Hematopoietic multipotent progenitor cell treated with erythropoietin and hydrocortisone succinate and interleukin-3 and kit ligand, for 17 days (in vitro differentiated cells): ENCODE results near the gene GULP1.

Experiments used
- DNase-seq: peaks from one replicate; pipeline ENCODE4 v3.0.0-alpha.2; 2015; ENCODE audit warnings: low spot score

The GULP1 gene

DNA sequence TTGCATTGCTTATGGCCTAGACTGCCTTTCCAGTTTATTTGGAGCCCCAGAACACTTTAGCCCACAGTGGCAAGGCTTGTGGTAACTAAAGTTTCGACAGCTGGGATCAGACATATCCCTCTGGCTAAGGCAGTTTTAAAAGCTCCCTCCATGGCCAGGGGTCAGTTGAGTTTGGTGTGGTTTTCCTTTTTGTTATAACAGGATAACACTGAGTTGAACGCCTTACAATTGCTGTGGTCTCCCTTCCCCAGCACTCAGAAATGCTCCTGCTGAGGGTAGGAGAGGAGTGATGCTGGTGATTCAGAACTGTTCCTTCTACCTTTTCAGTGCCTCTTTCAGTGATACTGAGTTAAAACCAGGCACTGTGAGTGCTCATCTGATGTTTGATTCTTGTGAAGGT is 182.6 kb downstream of the GULP1 start:
- no peak for DNase-seq

GRCh38 chr2:188475945-188476344 is 184.3 kb downstream of the GULP1 start:
- DNase-seq, result no peak

- DNase-seq, result no peak
Observed at GRCh38 chr2:188477564-188478103, 186.0 kb downstream of the GULP1 start.

DNA sequence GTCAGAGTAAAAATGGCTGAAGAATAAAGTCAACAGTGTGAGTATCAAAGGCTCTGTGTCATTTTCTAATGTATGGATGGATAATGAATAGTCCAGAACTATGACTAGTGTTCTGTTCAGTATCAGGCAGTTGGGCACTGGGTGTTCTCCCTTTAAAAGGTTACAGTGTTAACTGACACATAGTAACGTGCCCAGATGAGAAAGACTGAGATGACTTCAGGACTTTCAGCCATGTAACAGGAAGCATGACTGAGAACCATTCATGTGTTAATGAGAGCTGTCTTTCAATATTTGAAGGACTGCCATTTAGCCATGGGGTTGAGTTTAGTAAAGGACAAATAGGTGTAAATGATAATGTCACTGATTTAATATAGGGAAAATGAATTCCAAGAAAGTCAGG is 187.1 kb downstream of the GULP1 start:
- DNase-seq, result no peak

- no peak for DNase-seq
Observed at GRCh38 chr2:188481474-188481873, 189.8 kb downstream of the GULP1 start.

GRCh38 chr2:188485496-188485895 is 193.8 kb downstream of the GULP1 start:
- DNase-seq, result no peak

- DNase-seq, result no peak
Observed at GRCh38 chr2:188492751-188493150, 201.1 kb downstream of the GULP1 start.

- DNase-seq, result no peak
Observed at GRCh38 chr2:188494906-188495305, 203.2 kb downstream of the GULP1 start.

GRCh38 chr2:188495969-188496431 is 204.3 kb downstream of the GULP1 start:
- DNase-seq, result no peak

- no peak for DNase-seq
Observed at GRCh38 chr2:188497726-188498125, 206.1 kb downstream of the GULP1 start.

- DNase-seq, result no peak
Observed at GRCh38 chr2:188503975-188504374, 212.3 kb downstream of the GULP1 start.

GRCh38 chr2:188506843-188507242 is 215.2 kb downstream of the GULP1 start:
- DNase-seq, result no peak

DNA sequence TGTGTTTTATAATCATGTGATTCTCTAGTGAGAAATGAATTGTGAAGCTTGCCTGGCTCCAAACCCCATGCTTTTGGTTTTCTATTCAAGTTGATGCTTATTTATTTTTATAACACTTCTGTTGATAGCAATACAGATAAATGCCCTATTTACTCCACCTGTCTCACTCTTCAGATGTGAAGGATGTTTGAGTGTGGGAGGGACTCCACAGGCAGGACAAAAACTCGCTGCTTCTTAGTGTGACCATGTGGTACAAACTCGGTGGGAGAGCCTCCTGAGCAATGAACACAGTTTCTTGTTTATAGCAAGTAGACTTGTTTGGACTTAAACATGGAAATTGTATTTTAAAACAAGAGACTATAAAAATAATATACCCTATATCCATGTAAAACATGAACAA is 219.7 kb downstream of the GULP1 start:
- no peak for DNase-seq

- no peak for DNase-seq
Observed at GRCh38 chr2:188512456-188512855, 220.8 kb downstream of the GULP1 start.

DNA sequence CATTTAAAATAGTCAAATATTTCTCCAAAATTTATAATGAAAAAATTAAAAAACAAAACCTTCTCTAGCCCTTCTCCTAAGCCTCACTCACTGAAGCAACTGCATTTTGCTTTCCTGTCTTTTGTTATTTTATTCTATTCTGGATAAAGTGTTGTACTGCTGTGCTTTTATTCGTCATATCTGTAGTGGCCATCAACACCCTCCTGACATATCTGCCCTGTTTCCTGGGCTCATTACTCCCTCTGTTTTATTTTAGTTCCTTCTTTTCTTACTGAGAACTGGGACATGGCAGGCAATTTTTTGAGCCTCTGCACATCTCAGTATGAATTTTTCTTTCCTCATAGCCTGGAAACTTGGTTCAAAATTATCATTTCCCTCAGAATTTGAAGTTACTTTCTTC is 224.2 kb downstream of the GULP1 start:
- no peak for DNase-seq

DNA sequence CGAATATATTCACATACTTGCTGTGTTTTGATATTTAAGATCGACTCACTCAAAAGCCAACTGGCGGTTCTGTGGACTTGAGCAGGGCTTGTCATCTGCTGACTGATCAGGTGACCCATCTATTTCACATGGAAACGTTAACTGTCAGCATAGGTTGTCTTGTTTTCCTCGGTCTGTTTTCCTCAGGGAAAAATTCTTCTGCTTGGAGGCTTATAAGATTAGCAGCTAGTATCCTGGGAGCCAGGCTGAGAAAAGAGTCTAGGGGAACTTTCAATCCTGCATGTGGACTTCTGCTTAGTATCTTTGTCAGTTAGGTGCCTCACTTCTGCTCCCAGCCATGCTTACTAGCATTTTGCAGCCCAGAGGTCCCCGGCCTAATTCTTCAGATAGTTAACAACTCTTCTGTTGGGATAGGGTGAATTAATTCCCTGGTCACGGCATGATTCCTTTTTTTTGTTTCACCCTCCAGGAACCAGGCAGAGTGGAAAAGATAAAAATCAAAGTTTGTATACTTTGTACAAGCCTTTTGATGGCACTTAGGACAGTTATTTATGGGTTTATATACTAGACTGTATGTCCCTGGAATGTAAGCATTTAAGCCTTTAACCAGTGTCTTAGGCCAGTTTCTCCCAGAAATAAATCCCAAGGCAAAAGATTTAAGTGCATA is 226.0 kb downstream of the GULP1 start:
- DNase-seq, result no peak

DNA sequence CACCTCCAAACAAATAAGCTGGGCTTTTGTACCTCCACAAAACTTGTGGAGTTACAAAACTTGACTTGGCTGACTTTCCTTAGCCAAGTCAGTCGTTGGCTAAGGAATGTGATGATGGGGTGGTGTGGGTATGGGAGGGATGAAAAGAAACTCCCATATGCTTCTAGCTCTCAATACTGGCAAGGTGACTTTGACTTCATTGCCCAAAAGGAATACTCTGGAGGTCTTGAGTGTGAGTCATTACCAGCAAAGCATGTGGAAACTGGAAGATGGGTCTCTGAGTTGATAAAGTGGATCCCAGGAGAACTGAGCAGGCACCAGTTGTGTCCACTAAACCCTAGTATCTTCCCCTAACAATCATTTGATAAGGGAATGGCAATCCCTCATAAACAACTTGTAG is 226.7 kb downstream of the GULP1 start:
- DNase-seq, result no peak

- DNase-seq, result no peak
Observed at GRCh38 chr2:188519136-188519535, 227.5 kb downstream of the GULP1 start.

DNA sequence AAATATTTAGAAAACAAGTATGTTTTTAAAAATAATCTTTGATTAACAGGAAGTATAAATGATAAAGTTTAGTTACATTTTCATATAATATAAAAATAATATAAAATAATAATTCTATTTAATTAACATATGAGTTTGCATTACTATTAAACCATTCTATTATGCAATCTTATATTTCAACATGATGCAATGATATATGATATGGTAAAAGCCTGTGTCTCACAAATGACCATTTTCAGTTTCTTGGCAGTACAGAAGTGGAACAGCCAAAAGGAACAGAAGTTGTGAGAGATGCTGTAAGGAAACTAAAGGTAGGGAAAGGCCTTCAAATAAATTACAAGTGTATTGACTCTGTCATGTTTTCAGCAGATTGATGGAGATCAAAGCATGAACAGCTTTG is 230.8 kb downstream of the GULP1 start:
- no peak for DNase-seq

GRCh38 chr2:188523919-188524318 is 232.2 kb downstream of the GULP1 start:
- DNase-seq, result no peak

GRCh38 chr2:188524519-188525113 is 232.9 kb downstream of the GULP1 start:
- no peak for DNase-seq

DNA sequence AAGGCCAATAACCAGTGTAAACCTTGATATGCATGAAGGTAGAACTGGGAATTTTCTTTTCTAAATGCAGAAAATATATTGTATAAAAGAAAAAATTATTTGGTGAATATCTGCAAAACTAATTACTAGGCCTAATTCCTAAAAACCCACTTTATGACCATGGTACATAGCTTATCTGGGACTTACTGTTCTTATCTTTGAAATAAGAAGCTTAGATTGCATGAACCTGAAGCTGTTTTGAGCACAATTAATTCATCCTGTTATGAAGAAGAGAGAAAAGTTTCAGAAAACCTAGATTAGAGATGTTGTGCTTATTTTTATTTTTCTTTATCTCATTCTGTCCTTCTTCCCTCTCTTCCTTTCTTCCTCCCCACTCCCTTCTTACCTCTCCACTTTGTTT is 235.0 kb downstream of the GULP1 start:
- DNase-seq, result no peak

DNA sequence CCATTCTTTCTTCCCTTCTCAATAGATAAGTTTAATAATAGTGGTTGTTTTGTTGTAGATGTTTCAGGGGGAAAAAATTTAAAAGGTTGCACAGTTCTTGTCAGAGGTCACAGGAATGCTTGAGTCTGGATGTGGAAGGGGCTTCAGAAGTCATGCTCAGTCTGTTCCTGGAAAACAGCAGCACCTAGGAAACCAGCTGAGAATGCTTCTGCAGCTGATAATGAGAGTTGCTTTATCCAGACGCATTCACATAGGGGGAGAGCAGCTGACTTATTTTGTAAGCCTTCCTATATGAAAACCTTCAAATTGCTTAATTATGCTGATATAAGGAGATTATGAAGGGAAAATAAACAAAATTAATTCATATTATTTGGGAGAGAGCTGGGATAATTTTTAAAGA is 235.5 kb downstream of the GULP1 start:
- no peak for DNase-seq

DNA sequence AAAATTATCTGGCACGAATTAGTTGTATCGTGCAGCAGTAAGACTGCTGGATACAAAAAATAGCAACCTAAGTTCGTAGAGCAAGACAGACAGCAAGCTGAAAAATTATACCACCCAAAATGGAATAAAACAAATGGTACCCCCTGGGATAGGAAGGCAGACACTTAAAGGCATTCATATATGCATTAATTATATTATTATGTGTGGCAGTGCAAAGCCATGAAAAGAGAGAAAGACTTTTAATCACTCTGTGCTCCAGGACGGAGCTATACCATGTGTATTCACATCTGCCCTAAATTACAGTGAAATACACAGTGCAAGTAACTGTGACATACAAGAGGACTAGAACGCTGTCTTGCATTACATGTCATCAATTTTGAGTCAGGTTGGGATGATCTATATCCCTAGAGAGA is 235.9 kb downstream of the GULP1 start:
- no peak for DNase-seq
